Sigmoid colon (tissue), 7 donors: ENCODE results near the gene NUP58. TPM values are rescaled to one million over a fixed set of nuclear protein-coding genes. Genes with fewer than 3 reads are reported as not detected.
A peak's percentile ranks its signal among the peaks of the same experiment; 100 is the strongest.

Experiments used
- DNase-seq: peaks from one replicate; pipeline ENCODE4 v3.0.0-alpha.2; 2019
- H3K27ac ChIP-seq, 4 donors: fragments of 200-600 bp; sonication (generic); one replicate each; pipeline ENCODE4 v1.5.1; 2016 to 2019; ENCODE audit warnings: mild to moderate bottlenecking in 1 of 4
- H3K27me3 ChIP-seq, 3 donors: fragments of 200-600 bp; sonication (generic); one replicate each; pipeline ENCODE4 v1.5.1; 2019; ENCODE audit warnings: mild to moderate bottlenecking in 1 of 3
- H3K36me3 ChIP-seq, 4 donors: fragments of 200-600 bp; sonication (generic); one replicate each; pipeline ENCODE4 v1.5.1; 2016 to 2019
- H3K4me1 ChIP-seq, 4 donors: fragments of 200-600 bp; sonication (generic); one replicate each; pipeline ENCODE4 v1.5.1; 2017 to 2019
- H3K4me3 ChIP-seq, 4 donors: fragments of 200-600 bp; sonication (generic); one replicate each; pipeline ENCODE4 v1.5.1; 2017 to 2019; ENCODE audit warnings: mild to moderate bottlenecking in 2 of 4, moderate library complexity in 1 of 4
- H3K9me3 ChIP-seq, 4 donors: fragments of 200-600 bp in 3 of 4; sonication (generic) in 3 of 4; one replicate each; pipeline versions ENCODE4 v1.5.1 to v1.6.1; 2013 to 2019
- CTCF ChIP-seq, 4 experiments: fragments of 450-650 bp in 3 of 4; fragments of 200-600 bp in 1 of 4; IDR thresholded peaks; one replicate each; pipeline ENCODE4 v1.5.1; 2016 to 2019; ENCODE audit warnings: antibody characterized with exemption in 4 of 4, mild to moderate bottlenecking in 3 of 4, moderate library complexity in 2 of 4
- EP300 ChIP-seq, 4 donors: sonication (generic); formaldehyde crosslinking; IDR thresholded peaks; one replicate each; pipeline ENCODE4 v1.6.1; 2017; ENCODE audit warnings: antibody characterized with exemption in 4 of 4
- POLR2A ChIP-seq, 2 donors: fragments of 450-650 bp; IDR thresholded peaks; one replicate each; pipeline ENCODE4 v1.6.1; 2016; ENCODE audit warnings: antibody characterized with exemption in 2 of 2, mild to moderate bottlenecking in 2 of 2, moderate library complexity in 2 of 2
- POLR2AphosphoS5 ChIP-seq, 4 donors: sonication (generic); formaldehyde crosslinking; IDR thresholded peaks; one replicate each; pipeline ENCODE4 v1.6.1; 2017; ENCODE audit warnings: antibody characterized with exemption in 4 of 4
- WGBS, 2 donors: extraction: QIAGEN DNeasy Blood & Tissue Kit; methylation state at CpG; one replicate each; pipeline ENCODE4 v1.1.7; 2013; 5-methylcytosine and 5-hydroxymethylcytosine counted together
- intact Hi-C: fragments of 100-400 bp; cut with DNase I; formaldehyde crosslinking; loops from one replicate; pipeline ENCODE4 v1.15.1; 2023
- polyA plus RNA-seq, 3 donors: library from polyadenylated mRNA; stranded (reverse); fragments of 200-250 nt; gene quantifications; one replicate each; pipeline ENCODE4 v1.2.3, GENCODE V29; 2013
- total RNA-seq, 4 donors: library from RNA; depleted of rRNA; stranded (reverse); fragments of >200 nt; gene quantifications; one replicate each; pipeline ENCODE4 v1.1.0, GENCODE V29; 2016
- donor health status: healthy with polysubstance abuse.
- donor health status: Bipolar disorder and iron deficiency.
- donor health status: healthy.

NUP58 gene
- total and polyA plus RNA-seq, 7 donors, result 10.2 to 50.3 (median 30.3) TPM

- no peak overlapping the region for H3K4me3 ChIP-seq
- 92 to 95% methylated on average over 32 of the region's 32 CpGs for WGBS, 2 donors
- H3K4me1 ChIP-seq, result no peaks in the 10 kb centered on the region
- intact Hi-C loops, result no loop called here
- peaks cover 0 to 9% (median 0%) of the 10 kb centered on the region in 3 donors for H3K27me3 ChIP-seq
- no peaks in the 10 kb centered on the region for H3K36me3 ChIP-seq
- H3K9me3 ChIP-seq, result no peaks in the 10 kb centered on the region
- H3K27ac ChIP-seq, result no peak overlapping the region
- DNase-seq, result no peak
- TF ChIP-seq CTCF (IDR thresholded peaks at IDR 0.05) (no peak), POLR2AphosphoS5 (IDR thresholded peaks at IDR 0.05) (no peak), EP300 (IDR thresholded peaks at IDR 0.05) (no peak), POLR2A (IDR thresholded peaks at IDR 0.05) (no peak)
Observed at GRCh38 chr13:25365720-25366235, 64.4 kb downstream of the NUP58 start.

- Histone ChIP-seq H3K27me3 (peaks cover 5 to 60% (median 29%) of the 10 kb centered on the region in 3 donors), H3K27ac (no peak overlapping the region), H3K9me3 (no peaks in the 10 kb centered on the region), H3K36me3 (no peaks in the 10 kb centered on the region), H3K4me3 (peak overlapping the region in 3 of 4 donors; percentile 16 to 44 (median 39)), H3K4me1 (peaks cover 0 to 9% (median 8%) of the 10 kb centered on the region in 4 donors)
- TF ChIP-seq CTCF (IDR thresholded peaks at IDR 0.05) (no peak), POLR2A (IDR thresholded peaks at IDR 0.05) (no peak), POLR2AphosphoS5 (IDR thresholded peaks at IDR 0.05) (no peak), EP300 (IDR thresholded peaks at IDR 0.05) (no peak)
- DNase-seq, result no peak
- 13 to 47% methylated on average over 20 of the region's 20 CpGs for WGBS, 2 donors
- intact Hi-C loops, result no loop called here
Observed at GRCh38 chr13:25371158-25371874, 69.9 kb downstream of the NUP58 start.

- Histone ChIP-seq H3K4me3 (peak within 1 kb of the TSS in 3 of 4 donors; percentile 16 to 44 (median 39)), H3K27me3 (peaks cover 5 to 64% (median 29%) of the 10 kb centered on the region in 3 donors), H3K27ac (no peak within 1 kb of the TSS), H3K4me1 (peaks cover 0 to 9% (median 8%) of the 10 kb centered on the region in 4 donors), H3K9me3 (no peaks in the 10 kb centered on the region), H3K36me3 (no peaks in the 10 kb centered on the region)
- DNase-seq, result no peak
- intact Hi-C loops, result no loop called here
- 1% methylated on average over 58 of the region's 58 CpGs for WGBS, 2 donors
- TF ChIP-seq POLR2AphosphoS5 (IDR thresholded peaks at IDR 0.05) (no peak), POLR2A (IDR thresholded peaks at IDR 0.05) (no peak), CTCF (IDR thresholded peaks at IDR 0.05) (no peak), EP300 (IDR thresholded peaks at IDR 0.05) (no peak)
Observed at GRCh38 chr13:25371875-25372283, 70.5 kb downstream of the NUP58 start, which contains the start of gene ATP8A2. TSS of gene ATP8A2 (plus strand) at chr13:25371974. CDS start at chr13:25372213, 239 bp downstream.

GRCh38 chr13:25372284-25373081 is 71.1 kb downstream of the NUP58 start:
- Histone ChIP-seq H3K4me3 (peak overlapping the region in 3 of 4 donors; percentile 16 to 44 (median 39)), H3K36me3 (no peaks in the 10 kb centered on the region), H3K27ac (no peak overlapping the region), H3K27me3 (peaks cover 5 to 64% (median 29%) of the 10 kb centered on the region in 3 donors), H3K4me1 (peaks cover 0 to 9% (median 8%) of the 10 kb centered on the region in 4 donors), H3K9me3 (no peaks in the 10 kb centered on the region)
- TF ChIP-seq CTCF (IDR thresholded peaks at IDR 0.05) (no peak), POLR2A (IDR thresholded peaks at IDR 0.05) (no peak), POLR2AphosphoS5 (IDR thresholded peaks at IDR 0.05) (no peak), EP300 (IDR thresholded peaks at IDR 0.05) (no peak)
- WGBS, 2 donors, result 13 to 16% methylated on average over 82 of the region's 82 CpGs
- intact Hi-C loops, result no loop called here
- DNase-seq, result no peak
